CD4-positive, alpha-beta T cell (primary cell): ENCODE measurements around the gene USE1. TPM values are rescaled to one million over a fixed set of nuclear protein-coding genes. Genes with fewer than 3 reads are reported as not detected.
A peak's percentile ranks its signal among the peaks of the same experiment; 100 is the strongest.

ENCODE experiments used
- ATAC-seq: fragments of 200-7000 bp; cut with Tn5 transposase; one replicate; pipeline ENCODE4 v1.10.0; 2022; ENCODE audit warnings: mild to moderate bottlenecking; ENCODE audit not compliant: poor library complexity
- CTCF ChIA-PET: fragments of 350-600 bp; sonication (Branson Sonifier 250); formaldehyde crosslinking; loops from one replicate; lab custom pipeline; 2021; ENCODE audit warnings: antibody characterized with exemption, inconsistent platforms; lab: Charles Lee
- POLR2A ChIA-PET: fragments of 350-600 bp; sonication (Branson Sonifier 250); formaldehyde crosslinking; loops from one replicate; lab custom pipeline; 2021; ENCODE audit warnings: antibody characterized with exemption, inconsistent platforms; lab: Charles Lee
- DNase-seq, 14 experiments: peaks; one replicate each; pipeline ENCODE4 v3.0.0-alpha.2; 2013 to 2020; ENCODE audit warnings: mixed read lengths in 2 of 14
- H3K27ac ChIP-seq, 2 donors: one replicate each; pipeline versions ENCODE4 v1.5.1 to v1.7.0; 2013; ENCODE audit warnings: low read length in 2 of 2, low read depth in 1 of 2, mild to moderate bottlenecking in 1 of 2
- H3K27me3 ChIP-seq, 2 experiments: 1 replicate in 1 of 2; 2 replicates in 1 of 2; pipeline versions ENCODE4 v1.6.1 to v1.7.0; 2013; ENCODE audit warnings: low read length in 2 of 2, control low read depth in 1 of 2, mild to moderate bottlenecking in 1 of 2, moderate library complexity in 1 of 2; ENCODE audit not compliant: insufficient read depth in 2 of 2, control insufficient read depth in 1 of 2
- H3K36me3 ChIP-seq: one replicate; pipeline ENCODE4 v1.6.1; 2013; ENCODE audit warnings: low read length, control low read depth; ENCODE audit not compliant: insufficient read depth
- H3K4me1 ChIP-seq: one replicate; pipeline ENCODE4 v1.6.1; 2013; ENCODE audit warnings: low read length, control low read depth; ENCODE audit not compliant: insufficient read depth
- H3K4me3 ChIP-seq: one replicate; pipeline ENCODE4 v1.5.1; 2013; ENCODE audit warnings: mild to moderate bottlenecking, low read length, moderate library complexity
- H3K9me3 ChIP-seq, 2 experiments: 1 replicate in 1 of 2; 2 replicates in 1 of 2; pipeline versions ENCODE4 v1.6.1 to v1.7.0; 2013; ENCODE audit warnings: low read length in 2 of 2, mild to moderate bottlenecking in 2 of 2, control low read depth in 1 of 2, moderate library complexity in 1 of 2; ENCODE audit not compliant: control insufficient read depth in 1 of 2, insufficient read depth in 1 of 2
- H3K27ac Mint-ChIP-seq: one replicate; pipeline ENCODE4 v1.8.0; 2020; ENCODE audit warnings: mixed read lengths
- H3K27me3 Mint-ChIP-seq: one replicate; pipeline ENCODE4 v1.8.0; 2021; ENCODE audit warnings: mixed read lengths
- H3K36me3 Mint-ChIP-seq: one replicate; pipeline ENCODE4 v1.8.0; 2021; ENCODE audit warnings: low read depth, mixed read lengths
- H3K4me1 Mint-ChIP-seq: one replicate; pipeline ENCODE4 v1.8.0; 2021; ENCODE audit warnings: low read depth, mixed read lengths
- H3K4me3 Mint-ChIP-seq: one replicate; pipeline ENCODE4 v1.8.0; 2020; ENCODE audit warnings: mild to moderate bottlenecking, mixed read lengths
- H3K9me3 Mint-ChIP-seq: one replicate; pipeline ENCODE4 v1.8.0; 2020; ENCODE audit warnings: mixed read lengths
- intact Hi-C, 2 experiments: fragments of 100-400 bp; cut with DNase I in 1 of 2; cut with micrococcal nuclease in 1 of 2; formaldehyde crosslinking; loops; one replicate each; pipeline versions ENCODE4 v1.15.1 to v1.9.0; 2023 to 2025; cut with DNase I, micrococcal nuclease
- total RNA-seq, 174 experiments: library from RNA in 2 of 174; stranded (reverse) in 2 of 174; gene quantifications; one replicate each; pipeline ENCODE4 v1.2.3 and lab custom pipeline; 2021 to 2026
- TF ChIP-seq, protein P1 (sequence below): fragments of 200-600 bp; IDR thresholded peaks from one replicate; pipeline ENCODE4 v1.8.0; 2022; ENCODE audit warnings: antibody characterized with exemption, mild to moderate bottlenecking

The USE1 gene
- total RNA-seq, 2 experiments from 2014 or later: 23.1 to 24.3 TPM

DNA sequence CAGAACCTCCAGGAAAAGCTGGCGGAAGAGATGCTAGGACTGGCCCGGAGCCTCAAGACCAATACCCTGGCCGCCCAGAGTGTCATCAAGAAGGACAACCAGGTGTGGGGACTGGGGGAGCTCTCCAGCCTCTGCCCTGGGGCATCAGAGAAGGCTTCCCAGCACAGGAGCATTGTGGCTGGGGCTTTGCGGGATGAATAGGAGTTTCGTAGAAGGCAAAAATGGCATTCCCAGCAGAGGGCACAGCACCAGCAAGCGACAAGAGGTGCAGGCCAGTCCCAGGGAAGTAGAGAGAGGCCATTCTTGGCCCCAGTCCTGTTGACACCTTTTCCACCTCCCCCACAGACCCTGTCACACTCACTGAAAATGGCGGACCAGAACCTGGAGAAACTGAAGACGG is 4.1 kb downstream of the USE1 start:
- intact Hi-C loops: no loop called here
- peaks cover 37% of the 10 kb centered on the region for H3K36me3 Mint-ChIP-seq
- H3K9me3 ChIP-seq: peaks cover 0 to 5% of the 10 kb centered on the region in 2 experiments
- no peaks in the 10 kb centered on the region for H3K27me3 Mint-ChIP-seq
- H3K27ac Mint-ChIP-seq: no peak overlapping the region
- no peak for DNase-seq
- peaks cover 20% of the 10 kb centered on the region for H3K4me1 ChIP-seq
- H3K4me1 Mint-ChIP-seq: peaks cover 10% of the 10 kb centered on the region
- no peak overlapping the region for H3K4me3 ChIP-seq
- H3K9me3 Mint-ChIP-seq: no peaks in the 10 kb centered on the region
- CTCF ChIA-PET: interaction anchor here (2.7 kb wide), 1 partner anchor 16 kb away, joined by 8 read pairs; no protein-coding TSS in a partner anchor
- TF ChIP-seq, protein P1, sequence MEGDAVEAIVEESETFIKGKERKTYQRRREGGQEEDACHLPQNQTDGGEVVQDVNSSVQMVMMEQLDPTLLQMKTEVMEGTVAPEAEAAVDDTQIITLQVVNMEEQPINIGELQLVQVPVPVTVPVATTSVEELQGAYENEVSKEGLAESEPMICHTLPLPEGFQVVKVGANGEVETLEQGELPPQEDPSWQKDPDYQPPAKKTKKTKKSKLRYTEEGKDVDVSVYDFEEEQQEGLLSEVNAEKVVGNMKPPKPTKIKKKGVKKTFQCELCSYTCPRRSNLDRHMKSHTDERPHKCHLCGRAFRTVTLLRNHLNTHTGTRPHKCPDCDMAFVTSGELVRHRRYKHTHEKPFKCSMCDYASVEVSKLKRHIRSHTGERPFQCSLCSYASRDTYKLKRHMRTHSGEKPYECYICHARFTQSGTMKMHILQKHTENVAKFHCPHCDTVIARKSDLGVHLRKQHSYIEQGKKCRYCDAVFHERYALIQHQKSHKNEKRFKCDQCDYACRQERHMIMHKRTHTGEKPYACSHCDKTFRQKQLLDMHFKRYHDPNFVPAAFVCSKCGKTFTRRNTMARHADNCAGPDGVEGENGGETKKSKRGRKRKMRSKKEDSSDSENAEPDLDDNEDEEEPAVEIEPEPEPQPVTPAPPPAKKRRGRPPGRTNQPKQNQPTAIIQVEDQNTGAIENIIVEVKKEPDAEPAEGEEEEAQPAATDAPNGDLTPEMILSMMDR: no peak
- H3K27me3 ChIP-seq: no peaks in the 10 kb centered on the region
- H3K27ac ChIP-seq: no peak overlapping the region
- peaks cover 17% of the 10 kb centered on the region for H3K36me3 ChIP-seq
- ATAC-seq: no peak
- peak overlapping the region; percentile 14 for H3K4me3 Mint-ChIP-seq
- POLR2A ChIA-PET: interaction anchor here (0.7 kb wide), 1 partner anchor 25 kb away, joined by 3 read pairs; no protein-coding TSS in a partner anchor

DNA sequence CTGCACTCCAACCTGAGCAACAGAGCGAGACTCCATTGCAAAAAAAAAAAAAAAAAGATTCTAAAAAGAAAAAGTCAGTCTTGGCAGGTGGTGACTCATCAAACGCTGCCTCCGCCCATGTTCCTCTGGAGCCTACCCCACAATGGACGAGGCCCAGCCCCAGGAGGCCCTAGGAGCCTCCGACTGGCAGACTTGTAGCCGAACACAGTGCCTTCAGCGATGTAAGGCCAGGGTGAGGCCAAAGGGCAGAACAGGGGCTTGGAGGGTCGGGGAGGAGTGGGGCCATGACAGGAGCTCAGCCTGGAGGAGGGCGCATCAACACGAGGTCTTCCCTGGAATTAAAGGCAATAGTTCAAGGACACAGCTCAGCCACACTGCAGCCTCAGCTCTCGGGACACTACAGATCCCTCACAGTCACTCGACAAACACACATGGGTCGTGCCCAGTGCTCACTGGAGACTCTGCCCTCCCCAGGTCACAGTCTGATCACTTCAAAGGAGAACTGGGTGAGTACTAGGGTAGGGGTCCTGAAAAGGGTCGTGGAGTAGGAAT is 5.1 kb downstream of the USE1 start:
- H3K9me3 ChIP-seq: peaks cover 0 to 5% of the 10 kb centered on the region in 2 experiments
- DNase-seq: peak in 4 of 14 experiments; percentile 19 to 54 (median 44)
- Mint-ChIP-seq H3K36me3 (peaks cover 33% of the 10 kb centered on the region), H3K9me3 (no peaks in the 10 kb centered on the region), H3K27me3 (no peaks in the 10 kb centered on the region), H3K4me1 (peaks cover 1% of the 10 kb centered on the region), H3K27ac (no peak overlapping the region), H3K4me3 (no peak overlapping the region)
- ATAC-seq: no peak
- POLR2A ChIA-PET: interaction anchor here (0.7 kb wide), 1 partner anchor 24 kb away, joined by 3 read pairs; no protein-coding TSS in a partner anchor
- peaks cover 13% of the 10 kb centered on the region for H3K4me1 ChIP-seq
- H3K4me3 ChIP-seq: no peak overlapping the region
- H3K27ac ChIP-seq: no peak overlapping the region
- no peaks in the 10 kb centered on the region for H3K27me3 ChIP-seq
- CTCF ChIA-PET: interaction anchor here (1.6 kb wide), 1 partner anchor 15 kb away, joined by 9 read pairs; no protein-coding TSS in a partner anchor
- peaks cover 17% of the 10 kb centered on the region for H3K36me3 ChIP-seq
- TF ChIP-seq, protein P1: no peak
- intact Hi-C loops: no loop called here

- no peaks in the 10 kb centered on the region for H3K36me3 ChIP-seq
- TF ChIP-seq, protein P1: no peak
- ATAC-seq (no peak), DNase-seq (peak in 1 of 14 experiments; percentile 31)
- H3K36me3 Mint-ChIP-seq: peaks cover 10% of the 10 kb centered on the region
- no peak overlapping the region for H3K27ac ChIP-seq
- peaks cover 24% of the 10 kb centered on the region for H3K4me1 ChIP-seq
- H3K4me1 Mint-ChIP-seq: peaks cover 4% of the 10 kb centered on the region
- POLR2A ChIA-PET: interaction anchor here (1.1 to 3.6 kb wide), 4 partner anchors 10 to 149 kb away, joined by 4 to 97 read pairs (median 31); partner anchors contain the start of genes HAUS8, MYO9B and USE1
- H3K27me3 ChIP-seq: no peaks in the 10 kb centered on the region
- CTCF ChIA-PET: interaction anchor here (1.2 kb wide), 1 partner anchor 10 kb away, joined by 5 read pairs; no protein-coding TSS in a partner anchor
- H3K4me3 Mint-ChIP-seq: peak overlapping the region; percentile 34
- H3K4me3 ChIP-seq: no peak overlapping the region
- H3K27me3 Mint-ChIP-seq: no peaks in the 10 kb centered on the region
- peak overlapping the region; percentile 90 for H3K27ac Mint-ChIP-seq
- H3K9me3 Mint-ChIP-seq: no peaks in the 10 kb centered on the region
- intact Hi-C loops: loop anchor here in 1 of 2 experiments (5.0 kb wide), 2 partner anchors 42 to 148 kb away; partner anchors contain the start of genes BABAM1, HAUS8 and MYO9B
- H3K9me3 ChIP-seq: no peaks in the 10 kb centered on the region
Observed at GRCh38 chr19:17225053-17225452, 9.9 kb downstream of the USE1 start.
